Peyer's patch (tissue), 4 donors: Measurements from ENCODE around the gene RAB22A.

ENCODE experiments used
- POLR2A ChIP-seq, 2 donors: fragments of 450-650 bp; IDR thresholded peaks; one replicate each; pipeline ENCODE4 v1.5.1; 2017; ENCODE audit warnings: antibody characterized with exemption in 2 of 2, mild to moderate bottlenecking in 2 of 2, moderate library complexity in 2 of 2
- TF ChIP-seq, protein P1 (sequence below), 6 experiments: fragments of 450-650 bp in 4 of 6; fragments of 200-600 bp in 2 of 6; sonication (generic) in 1 of 6; IDR thresholded peaks; one replicate each; pipeline ENCODE4 v1.5.1; 2017 to 2019; ENCODE audit warnings: antibody characterized with exemption in 6 of 6, mild to moderate bottlenecking in 3 of 6, moderate library complexity in 1 of 6

DNA sequence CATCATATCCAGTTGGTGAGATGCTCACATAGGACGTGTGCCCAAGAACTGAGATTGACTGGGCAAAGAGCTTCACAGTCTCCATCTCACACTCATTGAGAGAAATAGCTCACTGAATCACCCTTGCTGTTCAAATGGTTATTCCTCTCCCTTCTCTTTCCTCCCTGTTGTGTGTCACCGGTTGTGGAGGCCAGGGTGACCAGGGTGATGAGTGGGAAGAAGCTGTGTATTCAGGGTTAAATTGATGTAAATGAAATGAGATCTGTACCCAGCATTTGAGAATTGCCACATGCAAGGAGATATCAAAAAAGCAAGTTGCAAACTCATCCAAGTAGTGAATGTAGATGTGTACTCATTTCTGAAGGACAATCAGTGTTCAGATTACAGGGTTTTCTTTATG, 43.0 kb downstream of the RAB22A start:
- TF ChIP-seq, protein P1, sequence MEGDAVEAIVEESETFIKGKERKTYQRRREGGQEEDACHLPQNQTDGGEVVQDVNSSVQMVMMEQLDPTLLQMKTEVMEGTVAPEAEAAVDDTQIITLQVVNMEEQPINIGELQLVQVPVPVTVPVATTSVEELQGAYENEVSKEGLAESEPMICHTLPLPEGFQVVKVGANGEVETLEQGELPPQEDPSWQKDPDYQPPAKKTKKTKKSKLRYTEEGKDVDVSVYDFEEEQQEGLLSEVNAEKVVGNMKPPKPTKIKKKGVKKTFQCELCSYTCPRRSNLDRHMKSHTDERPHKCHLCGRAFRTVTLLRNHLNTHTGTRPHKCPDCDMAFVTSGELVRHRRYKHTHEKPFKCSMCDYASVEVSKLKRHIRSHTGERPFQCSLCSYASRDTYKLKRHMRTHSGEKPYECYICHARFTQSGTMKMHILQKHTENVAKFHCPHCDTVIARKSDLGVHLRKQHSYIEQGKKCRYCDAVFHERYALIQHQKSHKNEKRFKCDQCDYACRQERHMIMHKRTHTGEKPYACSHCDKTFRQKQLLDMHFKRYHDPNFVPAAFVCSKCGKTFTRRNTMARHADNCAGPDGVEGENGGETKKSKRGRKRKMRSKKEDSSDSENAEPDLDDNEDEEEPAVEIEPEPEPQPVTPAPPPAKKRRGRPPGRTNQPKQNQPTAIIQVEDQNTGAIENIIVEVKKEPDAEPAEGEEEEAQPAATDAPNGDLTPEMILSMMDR (IDR thresholded peaks at IDR 0.05), result no peak
- no peak for TF ChIP-seq POLR2A (IDR thresholded peaks at IDR 0.05)
